Fibroblast of skin of abdomen (primary cell): ENCODE results near the gene TRERF1.

Source experiments
- DNase-seq: peaks from one replicate; pipeline ENCODE4 v3.0.0-alpha.2; 2013

TRERF1 gene

GRCh38 chr6:42177514-42178364, 274.0 kb downstream of the TRERF1 start:
- no peak for DNase-seq

DNA sequence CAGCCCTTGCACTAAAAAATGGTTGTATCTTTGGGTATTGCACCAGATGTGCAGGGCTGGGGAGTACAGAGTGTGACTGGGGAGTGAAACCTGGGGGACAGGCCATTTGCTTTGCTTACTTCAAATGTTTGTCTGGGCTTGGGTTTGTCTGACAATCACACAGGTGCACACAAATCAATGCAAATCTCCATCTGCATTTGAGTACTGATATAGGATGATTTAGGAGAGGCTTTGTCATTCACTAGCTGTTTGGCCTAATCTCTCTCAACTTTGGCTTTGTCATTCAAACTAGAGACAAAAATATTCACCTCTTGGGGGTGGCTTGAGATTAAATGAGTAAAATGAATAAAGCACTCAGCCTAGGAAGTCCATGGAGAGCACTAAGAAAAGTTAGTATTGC, 274.7 kb downstream of the TRERF1 start:
- DNase-seq, result no peak

- no peak for DNase-seq
These were observed 275.9 kb downstream of the TRERF1 start for GRCh38 chr6:42175860-42176259.
